CD14-positive monocyte (primary cell): ENCODE measurements around the gene EXOC3L1. TPM values are rescaled to one million over a fixed set of nuclear protein-coding genes. Genes with fewer than 3 reads are reported as not detected.

Experiments used
- DNase-seq, 3 donors: peaks; one replicate each; pipeline ENCODE4 v3.0.0-alpha.2; 2011 to 2022
- H2AFZ ChIP-seq: 2 replicates; pipeline ENCODE4 v1.6.0; 2012; ENCODE audit warnings: mild to moderate bottlenecking, low read depth, low read length, inconsistent platforms; ENCODE audit not compliant: insufficient read depth, poor library complexity, severe bottlenecking
- H3K27ac ChIP-seq, 2 donors: 1 replicate in 1 of 2; 2 replicates in 1 of 2; pipeline ENCODE4 v1.5.1; 2012 to 2013; ENCODE audit warnings: low read length in 2 of 2, control low read depth in 1 of 2, inconsistent platforms in 1 of 2, low read depth in 1 of 2, mild to moderate bottlenecking in 1 of 2
- H3K27me3 ChIP-seq, 2 donors: one replicate each; pipeline versions ENCODE4 v1.6.0 to v1.6.1; 2011 to 2013; ENCODE audit warnings: low read length in 2 of 2; ENCODE audit not compliant: control insufficient read depth in 2 of 2, insufficient read depth in 2 of 2
- H3K36me3 ChIP-seq, 2 donors: replicated peaks in 1 of 2; 1 replicate in 1 of 2; 2 replicates in 1 of 2; pipeline versions ENCODE4 v1.5.1 to v1.6.1; 2012 to 2013; ENCODE audit warnings: low read length in 2 of 2, control low read depth in 1 of 2, inconsistent platforms in 1 of 2, mild to moderate bottlenecking in 1 of 2; ENCODE audit not compliant: insufficient read depth in 2 of 2, control insufficient read depth in 1 of 2
- H3K4me1 ChIP-seq, 2 donors: 1 replicate in 1 of 2; 2 replicates in 1 of 2; pipeline versions ENCODE4 v1.5.1 to v1.6.1; 2012 to 2013; ENCODE audit warnings: low read length in 2 of 2, control low read depth in 1 of 2, inconsistent platforms in 1 of 2, mild to moderate bottlenecking in 1 of 2, moderate library complexity in 1 of 2; ENCODE audit not compliant: insufficient read depth in 2 of 2, control insufficient read depth in 1 of 2
- H3K4me2 ChIP-seq: replicated peaks from 2 replicates; pipeline ENCODE3; 2012; ENCODE audit warnings: low read length, moderate library complexity, mild to moderate bottlenecking; ENCODE audit not compliant: poor library complexity, severe bottlenecking; ENCODE audit errors: extremely low read depth
- H3K4me3 ChIP-seq, 3 experiments: fragments of 200-600 bp in 1 of 3; sonication (generic) in 1 of 3; replicated peaks in 1 of 3; 1 replicate in 2 of 3; 2 replicates in 1 of 3; pipeline ENCODE4 v1.5.1; 2011 to 2013; ENCODE audit warnings: low read length in 3 of 3, mild to moderate bottlenecking in 3 of 3, control low read depth in 2 of 3, low read depth in 2 of 3, inconsistent platforms in 1 of 3, moderate library complexity in 1 of 3
- H3K79me2 ChIP-seq: 2 replicates; pipeline ENCODE4 v1.6.0; 2012; ENCODE audit warnings: mild to moderate bottlenecking, control low read depth, inconsistent platforms, low read length, moderate library complexity; ENCODE audit not compliant: insufficient read depth
- H3K9ac ChIP-seq: 2 replicates; pipeline ENCODE4 v1.6.0; 2017; ENCODE audit warnings: low read length, mild to moderate bottlenecking; ENCODE audit not compliant: insufficient read depth, poor library complexity, severe bottlenecking
- H3K9me3 ChIP-seq, 2 donors: replicated peaks in 1 of 2; 1 replicate in 1 of 2; 2 replicates in 1 of 2; pipeline versions ENCODE4 v1.5.1 to v1.6.1; 2012 to 2013; ENCODE audit warnings: low read length in 2 of 2, control low read depth in 1 of 2; ENCODE audit not compliant: control insufficient read depth in 1 of 2, insufficient read depth in 1 of 2
- H4K20me1 ChIP-seq: 2 replicates; pipeline ENCODE4 v1.6.0; 2012; ENCODE audit warnings: mild to moderate bottlenecking, low read length, control low read depth, moderate library complexity; ENCODE audit not compliant: insufficient read depth
- H3K27ac Mint-ChIP-seq, 7 donors: one replicate each; pipeline ENCODE4 v1.8.0; 2020; ENCODE audit warnings: mild to moderate bottlenecking in 7 of 7, mixed read lengths in 7 of 7, moderate library complexity in 6 of 7, inconsistent platforms in 2 of 7
- H3K27me3 Mint-ChIP-seq, 3 donors: one replicate each; pipeline ENCODE4 v1.8.0; 2021 to 2022; ENCODE audit warnings: low read depth in 3 of 3, mild to moderate bottlenecking in 3 of 3, mixed read lengths in 3 of 3, moderate library complexity in 3 of 3, inconsistent platforms in 1 of 3
- H3K36me3 Mint-ChIP-seq, 2 donors: one replicate each; pipeline ENCODE4 v1.8.0; 2020; ENCODE audit warnings: mixed read lengths in 2 of 2, inconsistent platforms in 1 of 2, mild to moderate bottlenecking in 1 of 2
- H3K4me1 Mint-ChIP-seq: one replicate; pipeline ENCODE4 v1.8.0; 2020; ENCODE audit warnings: mild to moderate bottlenecking, mixed read lengths
- H3K4me3 Mint-ChIP-seq, 2 donors: one replicate each; pipeline ENCODE4 v1.8.0; 2020; ENCODE audit warnings: mild to moderate bottlenecking in 2 of 2, mixed read lengths in 2 of 2, moderate library complexity in 1 of 2
- H3K9me3 Mint-ChIP-seq, 7 donors: one replicate each; pipeline ENCODE4 v1.8.0; 2020 to 2022; ENCODE audit warnings: mixed read lengths in 7 of 7, mild to moderate bottlenecking in 6 of 7, moderate library complexity in 6 of 7, inconsistent platforms in 2 of 7
- WGBS: methylation state at CpG from one replicate; pipeline ENCODE4 v1.1.5; 2013; ENCODE audit warnings: missing lambda C conversion rate; ENCODE audit not compliant: insufficient coverage; 5-methylcytosine and 5-hydroxymethylcytosine counted together
- intact Hi-C, 2 donors: fragments of 100-400 bp; cut with micrococcal nuclease; formaldehyde crosslinking; loops; one replicate each; pipeline versions ENCODE4 v1.15.0 to v1.15.1; 2023
- polyA plus RNA-seq, 3 donors: library from polyadenylated mRNA; depleted of rRNA in 1 of 3; unstranded in 2 of 3; stranded (reverse) in 1 of 3; fragments of 300-500 nt in 2 of 3; fragments of >200 nt in 1 of 3; fragmentation: Illumina TruSeq in 2 of 3; gene quantifications; 1 replicate in 2 of 3; 2 replicates in 1 of 3; pipeline ENCODE4 v1.2.3, GENCODE V29; 2012 to 2021
- TF ChIP-seq, protein P1 (sequence below): fragments of 200-600 bp; IDR thresholded peaks from one replicate; pipeline ENCODE4 v1.8.0; 2022; ENCODE audit warnings: antibody characterized with exemption, mild to moderate bottlenecking

Gene EXOC3L1
- polyA plus RNA-seq, 3 donors = 2.8 to 3.7 (median 3.0) TPM

DNA sequence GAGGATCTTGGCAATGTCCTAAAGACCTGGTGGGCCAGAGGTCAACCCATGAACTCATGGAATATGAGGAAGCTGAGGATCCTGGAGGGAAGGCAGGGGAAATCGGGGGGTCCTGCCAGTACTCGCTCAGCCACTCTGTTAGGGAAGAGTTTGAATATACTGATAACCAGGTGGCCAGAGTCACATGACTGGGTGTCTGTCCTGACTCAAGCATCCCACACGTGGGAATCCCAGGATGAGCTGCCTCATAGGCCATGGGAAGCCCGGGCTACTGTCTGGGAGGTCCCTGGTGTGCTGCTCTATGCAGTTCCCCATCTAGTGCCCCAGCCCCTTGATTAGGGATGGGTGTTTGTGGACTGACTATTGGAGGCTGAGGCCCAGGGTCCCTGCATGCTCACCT is 1.6 kb downstream of the EXOC3L1 start:
- Mint-ChIP-seq H3K4me3 (no peak overlapping the region), H3K9me3 (peaks cover 0 to 5% (median 2%) of the 10 kb centered on the region in 7 donors)

DNA sequence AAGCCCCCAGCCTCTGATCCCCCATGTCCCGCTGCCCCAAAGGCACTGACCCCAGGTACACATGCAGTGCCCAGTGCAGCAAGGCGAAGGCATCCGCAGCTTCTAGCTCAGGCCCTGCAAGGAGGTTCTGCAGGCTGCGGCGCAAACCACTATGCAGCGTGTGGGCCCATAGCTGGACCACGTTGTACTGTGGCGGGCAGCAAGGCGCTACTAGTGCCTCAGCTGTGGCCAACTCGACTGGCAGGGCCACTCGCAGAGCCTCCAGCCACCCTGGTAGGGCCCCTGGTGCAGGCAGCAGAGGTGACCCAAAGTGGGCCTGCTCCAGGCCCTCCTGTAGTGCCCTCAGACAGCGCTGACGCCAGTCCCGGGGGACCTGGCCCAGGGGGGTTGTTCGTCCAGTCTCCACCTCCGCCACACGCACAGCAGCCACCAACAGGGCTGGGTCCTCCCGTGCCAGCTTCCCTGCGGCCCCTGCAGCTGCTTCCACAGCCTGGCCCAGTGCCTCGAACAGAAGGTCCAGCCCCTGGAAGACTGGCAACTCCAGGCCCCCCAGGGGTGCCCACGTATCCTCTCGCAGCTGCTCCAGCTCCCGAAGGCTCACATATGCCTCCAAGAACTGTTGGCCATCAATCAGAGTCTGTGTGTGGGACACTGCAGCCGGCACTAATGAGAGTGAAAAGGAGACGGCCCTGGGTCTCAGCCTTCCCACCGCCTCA is 2.6 kb downstream of the EXOC3L1 start:
- peaks cover 2% of the 10 kb centered on the region for H4K20me1 ChIP-seq
- H3K36me3 ChIP-seq = no peaks in the 10 kb centered on the region
- peaks cover 34 to 38% of the 10 kb centered on the region in 2 donors for H3K4me1 ChIP-seq
- TF ChIP-seq, protein P1, sequence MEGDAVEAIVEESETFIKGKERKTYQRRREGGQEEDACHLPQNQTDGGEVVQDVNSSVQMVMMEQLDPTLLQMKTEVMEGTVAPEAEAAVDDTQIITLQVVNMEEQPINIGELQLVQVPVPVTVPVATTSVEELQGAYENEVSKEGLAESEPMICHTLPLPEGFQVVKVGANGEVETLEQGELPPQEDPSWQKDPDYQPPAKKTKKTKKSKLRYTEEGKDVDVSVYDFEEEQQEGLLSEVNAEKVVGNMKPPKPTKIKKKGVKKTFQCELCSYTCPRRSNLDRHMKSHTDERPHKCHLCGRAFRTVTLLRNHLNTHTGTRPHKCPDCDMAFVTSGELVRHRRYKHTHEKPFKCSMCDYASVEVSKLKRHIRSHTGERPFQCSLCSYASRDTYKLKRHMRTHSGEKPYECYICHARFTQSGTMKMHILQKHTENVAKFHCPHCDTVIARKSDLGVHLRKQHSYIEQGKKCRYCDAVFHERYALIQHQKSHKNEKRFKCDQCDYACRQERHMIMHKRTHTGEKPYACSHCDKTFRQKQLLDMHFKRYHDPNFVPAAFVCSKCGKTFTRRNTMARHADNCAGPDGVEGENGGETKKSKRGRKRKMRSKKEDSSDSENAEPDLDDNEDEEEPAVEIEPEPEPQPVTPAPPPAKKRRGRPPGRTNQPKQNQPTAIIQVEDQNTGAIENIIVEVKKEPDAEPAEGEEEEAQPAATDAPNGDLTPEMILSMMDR = no peak
- H3K27ac ChIP-seq = no peak overlapping the region
- Mint-ChIP-seq H3K36me3 (peaks cover 2% of the 10 kb centered on the region in 2 donors), H3K9me3 (peaks cover 0 to 5% (median 2%) of the 10 kb centered on the region in 7 donors), H3K4me3 (no peak overlapping the region), H3K27me3 (peaks cover 7 to 29% (median 18%) of the 10 kb centered on the region in 3 donors), H3K27ac (no peak overlapping the region), H3K4me1 (peaks cover 21% of the 10 kb centered on the region)
- H3K27me3 ChIP-seq = peaks cover 0 to 8% of the 10 kb centered on the region in 2 donors
- H3K79me2 ChIP-seq = peaks cover 9% of the 10 kb centered on the region
- H2AFZ ChIP-seq = no peak overlapping the region
- H3K9ac ChIP-seq = no peak overlapping the region
- H3K4me2 ChIP-seq = no peak overlapping the region
- no peaks in the 10 kb centered on the region for H3K9me3 ChIP-seq
- 94% methylated on average over 26 of the region's 26 CpGs for WGBS
- intact Hi-C loops = no loop called here
- DNase-seq = no peak
- H3K4me3 ChIP-seq = no peak overlapping the region

More for the DNA sequence above, 1.6 kb downstream of the EXOC3L1 start:
- no peak overlapping the region for H3K9ac ChIP-seq
- no peak overlapping the region for H3K27ac Mint-ChIP-seq
- H3K27ac ChIP-seq = no peak overlapping the region
- intact Hi-C loops = no loop called here
- no peaks in the 10 kb centered on the region for H3K36me3 ChIP-seq
- no peak overlapping the region for H2AFZ ChIP-seq
- no peaks in the 10 kb centered on the region for H3K9me3 ChIP-seq
- no peak overlapping the region for H3K4me2 ChIP-seq
- peaks cover 12% of the 10 kb centered on the region for H4K20me1 ChIP-seq
- peaks cover 2 to 4% of the 10 kb centered on the region in 2 donors for H3K36me3 Mint-ChIP-seq
- peaks cover 34 to 38% of the 10 kb centered on the region in 2 donors for H3K4me1 ChIP-seq
- H3K4me1 Mint-ChIP-seq = peaks cover 30% of the 10 kb centered on the region
- peaks cover 0 to 8% of the 10 kb centered on the region in 2 donors for H3K27me3 ChIP-seq
- 88% methylated on average over 4 of the region's 4 CpGs for WGBS
- peaks cover 7 to 29% (median 18%) of the 10 kb centered on the region in 3 donors for H3K27me3 Mint-ChIP-seq
- TF ChIP-seq, protein P1 = no peak
- no peak overlapping the region for H3K4me3 ChIP-seq
- DNase-seq = no peak
- H3K79me2 ChIP-seq = peaks cover 14% of the 10 kb centered on the region
